MM.1S (cell line): ENCODE measurements around the gene FAIM2.

Experiments
- EZH2 ChIP-seq: fragments of 300-600 bp; sonication (generic); optimal IDR thresholded peaks from 2 replicates; pipeline ENCODE3; 2017; ENCODE audit warnings: low read depth, mild to moderate bottlenecking, antibody characterized with exemption, low read length, mixed read lengths
- EZH2phosphoT487 ChIP-seq: fragments of 300-600 bp; sonication (generic); IDR thresholded peaks from 2 replicates; pipeline ENCODE4 v1.6.1; 2018; ENCODE audit warnings: antibody characterized with exemption, low read length
- TF ChIP-seq, protein P1 (sequence below): fragments of 300-600 bp; sonication (generic); IDR thresholded peaks from 2 replicates; pipeline ENCODE4 v1.5.1; 2016; ENCODE audit warnings: antibody characterized with exemption, low read length, mixed read lengths

- TF ChIP-seq, protein P1, sequence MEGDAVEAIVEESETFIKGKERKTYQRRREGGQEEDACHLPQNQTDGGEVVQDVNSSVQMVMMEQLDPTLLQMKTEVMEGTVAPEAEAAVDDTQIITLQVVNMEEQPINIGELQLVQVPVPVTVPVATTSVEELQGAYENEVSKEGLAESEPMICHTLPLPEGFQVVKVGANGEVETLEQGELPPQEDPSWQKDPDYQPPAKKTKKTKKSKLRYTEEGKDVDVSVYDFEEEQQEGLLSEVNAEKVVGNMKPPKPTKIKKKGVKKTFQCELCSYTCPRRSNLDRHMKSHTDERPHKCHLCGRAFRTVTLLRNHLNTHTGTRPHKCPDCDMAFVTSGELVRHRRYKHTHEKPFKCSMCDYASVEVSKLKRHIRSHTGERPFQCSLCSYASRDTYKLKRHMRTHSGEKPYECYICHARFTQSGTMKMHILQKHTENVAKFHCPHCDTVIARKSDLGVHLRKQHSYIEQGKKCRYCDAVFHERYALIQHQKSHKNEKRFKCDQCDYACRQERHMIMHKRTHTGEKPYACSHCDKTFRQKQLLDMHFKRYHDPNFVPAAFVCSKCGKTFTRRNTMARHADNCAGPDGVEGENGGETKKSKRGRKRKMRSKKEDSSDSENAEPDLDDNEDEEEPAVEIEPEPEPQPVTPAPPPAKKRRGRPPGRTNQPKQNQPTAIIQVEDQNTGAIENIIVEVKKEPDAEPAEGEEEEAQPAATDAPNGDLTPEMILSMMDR: no peak
- TF ChIP-seq EZH2phosphoT487 (no peak), EZH2 (no peak)
These were observed 6.9 kb upstream of the FAIM2 start for GRCh38 chr12:49910331-49911212.
